Hepatocyte (in vitro differentiated cells): ENCODE measurements around the gene AGAP2. TPM values are rescaled to one million over a fixed set of nuclear protein-coding genes. Genes with fewer than 3 reads are reported as not detected.
A peak's percentile ranks its signal among the peaks of the same experiment; 100 is the strongest.

Experiments used
- DNase-seq: peaks from one replicate; pipeline ENCODE4 v3.0.0-alpha.2; 2016; ENCODE audit warnings: low spot score
- H2AFZ ChIP-seq: fragments of 200-600 bp; sonication (generic); 2 replicates; pipeline ENCODE4 v1.6.0; 2016; ENCODE audit warnings: antibody characterized with exemption, mild to moderate bottlenecking
- H3K27ac ChIP-seq: fragments of 200-600 bp; sonication (generic); 2 replicates; pipeline ENCODE4 v1.5.1; 2016; ENCODE audit warnings: mild to moderate bottlenecking
- H3K27me3 ChIP-seq: fragments of 200-600 bp; sonication (generic); 2 replicates; pipeline ENCODE4 v1.6.1; 2016
- H3K36me3 ChIP-seq: fragments of 200-600 bp; sonication (generic); replicated peaks from 2 replicates; pipeline ENCODE4 v1.5.1; 2016; ENCODE audit warnings: low read depth; ENCODE audit not compliant: insufficient read depth
- H3K4me1 ChIP-seq: fragments of 200-600 bp; sonication (generic); 2 replicates; pipeline ENCODE4 v1.5.1; 2016; ENCODE audit warnings: mild to moderate bottlenecking, moderate library complexity; ENCODE audit not compliant: insufficient read depth
- H3K4me2 ChIP-seq: fragments of 200-600 bp; sonication (generic); 2 replicates; pipeline ENCODE4 v1.6.0; 2016
- H3K4me3 ChIP-seq: fragments of 200-600 bp; sonication (generic); 2 replicates; pipeline ENCODE4 v1.5.1; 2016; ENCODE audit warnings: mild to moderate bottlenecking
- H3K79me2 ChIP-seq: fragments of 200-600 bp; sonication (generic); 2 replicates; pipeline ENCODE4 v1.6.0; 2017; ENCODE audit warnings: mild to moderate bottlenecking
- H3K9me2 ChIP-seq: fragments of 200-600 bp; sonication (generic); replicated peaks from 2 replicates; pipeline ENCODE4 v1.6.0; 2017; ENCODE audit warnings: mild to moderate bottlenecking; ENCODE audit not compliant: insufficient read depth
- H3K9me3 ChIP-seq: fragments of 200-600 bp; sonication (generic); 2 replicates; pipeline ENCODE4 v1.5.1; 2016; ENCODE audit warnings: low read depth, mild to moderate bottlenecking
- H4K20me1 ChIP-seq: fragments of 200-600 bp; sonication (generic); 2 replicates; pipeline ENCODE4 v1.6.0; 2016; ENCODE audit warnings: mild to moderate bottlenecking; ENCODE audit not compliant: insufficient read depth, poor library complexity, severe bottlenecking
- CTCF ChIP-seq: fragments of 200-600 bp; sonication (generic); IDR thresholded peaks from 2 replicates; pipeline ENCODE4 v1.5.1; 2016; ENCODE audit warnings: antibody characterized with exemption, mild to moderate bottlenecking; ENCODE audit not compliant: poor library complexity
- EZH2 ChIP-seq: fragments of 200-600 bp; sonication (generic); IDR thresholded peaks from 2 replicates; pipeline ENCODE4 v1.6.1; 2016; ENCODE audit warnings: antibody characterized with exemption, mild to moderate bottlenecking, borderline replicate concordance
- EZH2phosphoT487 ChIP-seq: fragments of 200-600 bp; sonication (generic); IDR thresholded peaks from one replicate; pipeline ENCODE4 v1.6.1; 2018; ENCODE audit warnings: antibody characterized with exemption, mild to moderate bottlenecking, low read depth, moderate library complexity; ENCODE audit not compliant: unreplicated experiment, severe bottlenecking
- WGBS: methylation state at CpG from one replicate; pipeline ENCODE4 v1.1.6; 2016; ENCODE audit warnings: low lambda C conversion rate; ENCODE audit errors: missing lambda C conversion rate; 5-methylcytosine and 5-hydroxymethylcytosine counted together
- polyA plus RNA-seq: library from polyadenylated mRNA; unstranded; fragments of >200 nt; fragmentation: Nextera tagmentation; extraction: Ambion mirVana; gene quantifications from 2 replicates; pipeline ENCODE4 v1.2.1, GENCODE V29; 2016
- total RNA-seq: library from RNA; depleted of rRNA; stranded (reverse); fragments of >200 nt; gene quantifications from 2 replicates; pipeline ENCODE4 v1.2.3, GENCODE V29; 2014

AGAP2 gene
- total and polyA plus RNA-seq, 2 experiments from 2014 or later: 0.04 to 0.33 TPM

- H2AFZ ChIP-seq: no peak overlapping the region
- H3K4me1 ChIP-seq: peaks cover 19% of the 10 kb centered on the region
- H3K27ac ChIP-seq: no peak overlapping the region
- peaks cover 38% of the 10 kb centered on the region for H3K27me3 ChIP-seq
- H3K4me3 ChIP-seq: no peak overlapping the region
- DNase-seq: no peak
- H3K9me3 ChIP-seq: no peaks in the 10 kb centered on the region
- H4K20me1 ChIP-seq: peaks cover 7% of the 10 kb centered on the region
- no peaks in the 10 kb centered on the region for H3K36me3 ChIP-seq
- WGBS: 86% methylated on average over 4 of the region's 4 CpGs
- TF ChIP-seq EZH2 (no peak), CTCF (no peak), EZH2phosphoT487 (no peak)
- H3K79me2 ChIP-seq: peaks cover 8% of the 10 kb centered on the region
- H3K4me2 ChIP-seq: no peak overlapping the region
- no peaks in the 10 kb centered on the region for H3K9me2 ChIP-seq
Measured at GRCh38 chr12:57761391-57761998, 23.0 kb upstream of the AGAP2 start.

- no peak for TF ChIP-seq EZH2phosphoT487
- TF ChIP-seq CTCF: no peak
- TF ChIP-seq EZH2: no peak
- H3K27ac ChIP-seq: no peak overlapping the region
- no peak for DNase-seq
- H4K20me1 ChIP-seq: peaks cover 9% of the 10 kb centered on the region
- H3K4me2 ChIP-seq: no peak overlapping the region
- H3K27me3 ChIP-seq: peaks cover 28% of the 10 kb centered on the region
- no peak overlapping the region for H3K4me3 ChIP-seq
- H3K4me1 ChIP-seq: peaks cover 9% of the 10 kb centered on the region
- H3K9me3 ChIP-seq: no peaks in the 10 kb centered on the region
- H3K9me2 ChIP-seq: no peaks in the 10 kb centered on the region
- peaks cover 8% of the 10 kb centered on the region for H3K79me2 ChIP-seq
- no peak overlapping the region for H2AFZ ChIP-seq
- 87% methylated on average over 3 of the region's 3 CpGs for WGBS
- no peaks in the 10 kb centered on the region for H3K36me3 ChIP-seq
Measured at GRCh38 chr12:57760347-57760982, 21.9 kb upstream of the AGAP2 start.

- TF ChIP-seq EZH2 (no peak), EZH2phosphoT487 (no peak), CTCF (peak; percentile 46)
- Histone ChIP-seq H3K79me2 (peaks cover 8% of the 10 kb centered on the region), H3K36me3 (no peaks in the 10 kb centered on the region), H4K20me1 (peaks cover 9% of the 10 kb centered on the region), H3K27ac (no peak overlapping the region), H3K27me3 (peaks cover 18% of the 10 kb centered on the region), H2AFZ (no peak overlapping the region), H3K9me3 (no peaks in the 10 kb centered on the region), H3K4me2 (no peak overlapping the region), H3K9me2 (no peaks in the 10 kb centered on the region), H3K4me3 (no peak overlapping the region), H3K4me1 (peaks cover under 1% of the 10 kb centered on the region)
- peak; percentile 56 for DNase-seq
- WGBS: 37% methylated on average over 3 of the region's 3 CpGs
Measured at GRCh38 chr12:57759360-57759980, 20.9 kb upstream of the AGAP2 start.
